Endothelial cell (in vitro differentiated cells): ENCODE data around the gene RANBP3. TPM values are rescaled to one million over a fixed set of nuclear protein-coding genes. Genes with fewer than 3 reads are reported as not detected.
"Not testable (repeated sequence)": the region's sequence is repeated elsewhere in the genome, so short reads cannot be mapped to it uniquely, and the experiment has no call there.

Source experiments
- DNase-seq: peaks from one replicate; pipeline ENCODE4 v3.0.0; 2021; ENCODE audit warnings: low spot score
- H3K27ac Mint-ChIP-seq: one replicate; pipeline ENCODE4 v1.8.0; 2021; ENCODE audit warnings: mixed read lengths, inconsistent platforms; ENCODE audit not compliant: unreplicated experiment
- H3K27me3 Mint-ChIP-seq: one replicate; pipeline ENCODE4 v1.8.0; 2021; ENCODE audit warnings: mild to moderate bottlenecking, moderate library complexity, mixed read lengths, inconsistent platforms; ENCODE audit not compliant: unreplicated experiment
- H3K36me3 Mint-ChIP-seq: one replicate; pipeline ENCODE4 v1.8.0; 2021; ENCODE audit warnings: mild to moderate bottlenecking, low read depth, mixed read lengths, inconsistent platforms; ENCODE audit not compliant: unreplicated experiment
- H3K4me1 Mint-ChIP-seq: one replicate; pipeline ENCODE4 v1.8.0; 2021; ENCODE audit warnings: mild to moderate bottlenecking, mixed read lengths, inconsistent platforms; ENCODE audit not compliant: unreplicated experiment
- H3K4me3 Mint-ChIP-seq: one replicate; pipeline ENCODE4 v1.8.0; 2021; ENCODE audit warnings: mild to moderate bottlenecking, mixed read lengths, inconsistent platforms; ENCODE audit not compliant: unreplicated experiment
- H3K9me3 Mint-ChIP-seq: one replicate; pipeline ENCODE4 v1.8.0; 2021; ENCODE audit warnings: mixed read lengths, inconsistent platforms; ENCODE audit not compliant: unreplicated experiment
- CTCF ChIP-seq: fragments of 200-600 bp; sonication (generic); IDR thresholded peaks from one replicate; pipeline ENCODE4 v1.5.0; 2021; ENCODE audit warnings: antibody characterized with exemption; ENCODE audit not compliant: unreplicated experiment
- total RNA-seq: library from RNA; stranded (reverse); fragmentation: NEBNext Ultra II Directional; extraction: Animal tissue kit (Norgen Biotek cat#: 25700); gene quantifications from one replicate; pipeline ENCODE4 v1.2.1, GENCODE V29; 2021; ENCODE audit not compliant: unreplicated experiment

RANBP3 gene
- total RNA-seq, 1 donor from 2014 or later = 69.5 TPM

- Mint-ChIP-seq H3K27me3 (peaks cover 7% of the 10 kb centered on the region), H3K4me1 (no peaks in the 10 kb centered on the region), H3K36me3 (no peaks in the 10 kb centered on the region), H3K4me3 (no peak overlapping the region), H3K27ac (no peak overlapping the region), H3K9me3 (no peaks in the 10 kb centered on the region)
- peak; percentile 73 for TF ChIP-seq CTCF
- DNase-seq = peak; percentile 73
Observed at GRCh38 chr19:5891938-5892771, 85.8 kb downstream of the RANBP3 start.

GRCh38 chr19:5891572-5891937, 86.4 kb downstream of the RANBP3 start:
- peaks cover 7% of the 10 kb centered on the region for H3K27me3 Mint-ChIP-seq
- TF ChIP-seq CTCF = no peak
- no peaks in the 10 kb centered on the region for H3K9me3 Mint-ChIP-seq
- H3K36me3 Mint-ChIP-seq = no peaks in the 10 kb centered on the region
- DNase-seq = no peak
- no peak overlapping the region for H3K4me3 Mint-ChIP-seq
- H3K27ac Mint-ChIP-seq = no peak overlapping the region
- H3K4me1 Mint-ChIP-seq = no peaks in the 10 kb centered on the region

DNA sequence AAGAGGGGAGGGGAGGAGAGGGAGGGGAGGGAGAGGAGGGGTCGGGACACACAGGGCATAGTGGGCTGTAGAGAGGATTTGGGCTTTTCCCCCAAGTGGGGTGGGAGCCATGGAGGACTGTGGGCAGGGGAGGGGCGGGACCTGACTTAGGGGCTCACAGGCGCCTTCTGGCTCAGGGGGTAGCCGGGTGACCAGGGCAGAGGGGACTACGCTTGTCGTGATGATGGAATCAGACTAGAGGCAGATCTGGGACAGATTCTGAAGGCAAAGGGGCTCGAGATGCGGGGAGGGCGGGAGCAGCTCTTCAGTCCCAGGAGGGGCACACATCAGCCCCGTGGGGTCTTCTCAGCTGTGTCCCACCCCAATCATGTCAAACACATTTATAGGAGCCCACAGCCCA, 87.8 kb downstream of the RANBP3 start:
- H3K4me3 Mint-ChIP-seq = no peak overlapping the region

GRCh38 chr19:5889288-5889971, 88.5 kb downstream of the RANBP3 start:
- Mint-ChIP-seq H3K27me3 (peaks cover 5% of the 10 kb centered on the region), H3K4me1 (no peaks in the 10 kb centered on the region), H3K9me3 (no peaks in the 10 kb centered on the region), H3K36me3 (no peaks in the 10 kb centered on the region), H3K4me3 (no peak overlapping the region), H3K27ac (no peak overlapping the region)
- DNase-seq = no peak
- TF ChIP-seq CTCF = no peak

More for the DNA sequence above, 87.8 kb downstream of the RANBP3 start:
- no peaks in the 10 kb centered on the region for H3K4me1 Mint-ChIP-seq
- no peaks in the 10 kb centered on the region for H3K36me3 Mint-ChIP-seq
- peaks cover 5% of the 10 kb centered on the region for H3K27me3 Mint-ChIP-seq
- TF ChIP-seq CTCF = no peak
- H3K27ac Mint-ChIP-seq = no peak overlapping the region
- DNase-seq = no peak
- H3K9me3 Mint-ChIP-seq = no peaks in the 10 kb centered on the region

- not testable (repeated sequence) for H3K4me1 Mint-ChIP-seq, H3K27me3 Mint-ChIP-seq, H3K4me3 Mint-ChIP-seq, H3K27ac Mint-ChIP-seq, DNase-seq, H3K9me3 Mint-ChIP-seq, H3K36me3 Mint-ChIP-seq
Observed at GRCh38 chr19:5884065-5884811, 93.7 kb downstream of the RANBP3 start.

DNA sequence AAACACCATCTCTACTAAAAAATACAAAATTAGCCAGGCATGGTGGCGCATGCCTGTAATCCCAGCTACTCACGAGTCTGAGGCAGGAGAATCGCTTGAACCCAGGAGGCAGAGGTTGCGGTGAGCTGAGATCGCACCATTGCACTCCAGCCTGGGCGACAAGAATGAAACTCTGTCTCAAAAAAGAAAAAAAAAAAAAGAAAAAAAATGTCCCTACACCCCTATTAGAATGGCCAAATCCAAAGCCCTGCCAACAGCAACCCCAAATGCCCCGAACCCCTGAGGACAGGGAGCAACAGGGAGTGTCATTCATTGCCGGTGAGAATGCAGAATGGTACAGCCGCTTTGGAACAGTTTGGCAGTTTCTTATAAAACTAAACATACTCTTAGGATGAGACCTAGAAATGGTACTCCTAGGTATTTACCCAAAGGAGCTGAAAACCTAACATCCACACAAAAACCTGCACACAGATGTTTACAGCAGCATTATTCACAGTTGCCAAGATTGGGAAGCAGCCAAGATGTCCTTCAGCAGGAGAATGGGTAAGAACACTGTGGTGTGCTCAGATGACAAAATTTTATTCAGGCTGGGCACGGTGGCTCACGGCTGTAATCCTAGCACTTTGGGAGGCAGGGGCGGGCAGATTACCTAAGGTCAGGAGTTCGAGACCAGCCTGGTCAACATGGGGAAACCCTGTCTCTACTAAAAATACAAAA, 94.6 kb downstream of the RANBP3 start:
- H3K4me3 Mint-ChIP-seq, H3K36me3 Mint-ChIP-seq, DNase-seq: not testable (repeated sequence)

More for the DNA sequence above, 94.6 kb downstream of the RANBP3 start:
- not testable (repeated sequence) for H3K27ac Mint-ChIP-seq, H3K27me3 Mint-ChIP-seq, H3K4me1 Mint-ChIP-seq, H3K9me3 Mint-ChIP-seq
